HL-60 (cell line): ENCODE results near the gene FARS2.

ENCODE experiments used
- DNase-seq, 2 experiments: peaks; one replicate each; pipeline ENCODE4 v3.0.0-alpha.2; 2010 to 2020; ENCODE audit warnings: low read depth in 1 of 2, low spot score in 1 of 2
- H3K27ac ChIP-seq: fragments of 250-450 bp; sonication (Bioruptor Pico); replicated peaks from 2 replicates; pipeline ENCODE4 v1.5.1; 2020; ENCODE audit warnings: mild to moderate bottlenecking, moderate library complexity
- H3K27me3 ChIP-seq: fragments of 250-450 bp; sonication (Bioruptor Pico); 2 replicates; pipeline ENCODE4 v1.5.1; 2021; ENCODE audit warnings: mild to moderate bottlenecking, moderate library complexity; ENCODE audit not compliant: insufficient read depth, poor library complexity, severe bottlenecking
- H3K4me3 ChIP-seq: replicated peaks from 2 replicates; pipeline ENCODE4 v1.5.1; 2011; ENCODE audit warnings: mild to moderate bottlenecking, control low read depth, low read length; ENCODE audit not compliant: insufficient read depth
- GABPA ChIP-seq: IDR thresholded peaks from 2 replicates; pipeline ENCODE4 v1.6.1; 2012; ENCODE audit warnings: low read depth
- POLR2AphosphoS5 ChIP-seq: IDR thresholded peaks from 2 replicates; pipeline ENCODE4 v1.6.1; 2012; ENCODE audit warnings: low read depth
- SPI1 ChIP-seq: IDR thresholded peaks from 2 replicates; pipeline ENCODE4 v1.6.1; 2012; ENCODE audit warnings: low read depth, mild to moderate bottlenecking, borderline replicate concordance
- TF ChIP-seq, protein P1 (sequence below): IDR thresholded peaks from 2 replicates; pipeline ENCODE4 v1.6.1; 2012; ENCODE audit warnings: low read depth; ENCODE audit not compliant: insufficient replicate concordance
- TF ChIP-seq, protein P2 (sequence below): IDR thresholded peaks from one replicate; pipeline ENCODE4 v1.5.1; 2011; ENCODE audit warnings: low read length, control low read depth, inconsistent platforms; ENCODE audit not compliant: insufficient read depth

Gene FARS2

DNA sequence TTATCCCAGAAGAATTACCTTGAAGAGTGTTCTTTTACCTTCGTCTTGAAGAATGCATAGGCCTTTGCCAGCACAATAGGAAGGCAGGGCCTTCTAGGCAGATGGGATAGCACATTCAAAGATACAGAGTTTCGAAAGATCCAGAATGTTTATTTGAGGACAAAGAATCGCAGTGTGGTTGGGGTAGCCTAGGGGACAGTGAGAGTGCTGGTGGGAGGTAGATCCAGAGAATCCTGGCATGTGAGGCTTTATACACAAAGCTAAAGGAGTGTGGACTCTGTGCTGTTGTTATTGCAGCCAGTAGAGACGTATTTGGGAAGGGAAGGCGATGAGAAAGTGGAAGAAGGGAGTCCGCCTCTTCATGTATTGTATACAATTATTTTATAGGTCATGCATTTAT is 186.6 kb downstream of the FARS2 start:
- no peak for DNase-seq
- H3K27ac ChIP-seq: no peak overlapping the region
- TF ChIP-seq POLR2AphosphoS5: no peak
- TF ChIP-seq, protein P1, sequence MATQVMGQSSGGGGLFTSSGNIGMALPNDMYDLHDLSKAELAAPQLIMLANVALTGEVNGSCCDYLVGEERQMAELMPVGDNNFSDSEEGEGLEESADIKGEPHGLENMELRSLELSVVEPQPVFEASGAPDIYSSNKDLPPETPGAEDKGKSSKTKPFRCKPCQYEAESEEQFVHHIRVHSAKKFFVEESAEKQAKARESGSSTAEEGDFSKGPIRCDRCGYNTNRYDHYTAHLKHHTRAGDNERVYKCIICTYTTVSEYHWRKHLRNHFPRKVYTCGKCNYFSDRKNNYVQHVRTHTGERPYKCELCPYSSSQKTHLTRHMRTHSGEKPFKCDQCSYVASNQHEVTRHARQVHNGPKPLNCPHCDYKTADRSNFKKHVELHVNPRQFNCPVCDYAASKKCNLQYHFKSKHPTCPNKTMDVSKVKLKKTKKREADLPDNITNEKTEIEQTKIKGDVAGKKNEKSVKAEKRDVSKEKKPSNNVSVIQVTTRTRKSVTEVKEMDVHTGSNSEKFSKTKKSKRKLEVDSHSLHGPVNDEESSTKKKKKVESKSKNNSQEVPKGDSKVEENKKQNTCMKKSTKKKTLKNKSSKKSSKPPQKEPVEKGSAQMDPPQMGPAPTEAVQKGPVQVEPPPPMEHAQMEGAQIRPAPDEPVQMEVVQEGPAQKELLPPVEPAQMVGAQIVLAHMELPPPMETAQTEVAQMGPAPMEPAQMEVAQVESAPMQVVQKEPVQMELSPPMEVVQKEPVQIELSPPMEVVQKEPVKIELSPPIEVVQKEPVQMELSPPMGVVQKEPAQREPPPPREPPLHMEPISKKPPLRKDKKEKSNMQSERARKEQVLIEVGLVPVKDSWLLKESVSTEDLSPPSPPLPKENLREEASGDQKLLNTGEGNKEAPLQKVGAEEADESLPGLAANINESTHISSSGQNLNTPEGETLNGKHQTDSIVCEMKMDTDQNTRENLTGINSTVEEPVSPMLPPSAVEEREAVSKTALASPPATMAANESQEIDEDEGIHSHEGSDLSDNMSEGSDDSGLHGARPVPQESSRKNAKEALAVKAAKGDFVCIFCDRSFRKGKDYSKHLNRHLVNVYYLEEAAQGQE: no peak
- TF ChIP-seq, protein P2, sequence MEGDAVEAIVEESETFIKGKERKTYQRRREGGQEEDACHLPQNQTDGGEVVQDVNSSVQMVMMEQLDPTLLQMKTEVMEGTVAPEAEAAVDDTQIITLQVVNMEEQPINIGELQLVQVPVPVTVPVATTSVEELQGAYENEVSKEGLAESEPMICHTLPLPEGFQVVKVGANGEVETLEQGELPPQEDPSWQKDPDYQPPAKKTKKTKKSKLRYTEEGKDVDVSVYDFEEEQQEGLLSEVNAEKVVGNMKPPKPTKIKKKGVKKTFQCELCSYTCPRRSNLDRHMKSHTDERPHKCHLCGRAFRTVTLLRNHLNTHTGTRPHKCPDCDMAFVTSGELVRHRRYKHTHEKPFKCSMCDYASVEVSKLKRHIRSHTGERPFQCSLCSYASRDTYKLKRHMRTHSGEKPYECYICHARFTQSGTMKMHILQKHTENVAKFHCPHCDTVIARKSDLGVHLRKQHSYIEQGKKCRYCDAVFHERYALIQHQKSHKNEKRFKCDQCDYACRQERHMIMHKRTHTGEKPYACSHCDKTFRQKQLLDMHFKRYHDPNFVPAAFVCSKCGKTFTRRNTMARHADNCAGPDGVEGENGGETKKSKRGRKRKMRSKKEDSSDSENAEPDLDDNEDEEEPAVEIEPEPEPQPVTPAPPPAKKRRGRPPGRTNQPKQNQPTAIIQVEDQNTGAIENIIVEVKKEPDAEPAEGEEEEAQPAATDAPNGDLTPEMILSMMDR: no peak
- TF ChIP-seq SPI1: no peak
- TF ChIP-seq GABPA: no peak
- H3K4me3 ChIP-seq: no peak overlapping the region
- H3K27me3 ChIP-seq: no peaks in the 10 kb centered on the region

DNA sequence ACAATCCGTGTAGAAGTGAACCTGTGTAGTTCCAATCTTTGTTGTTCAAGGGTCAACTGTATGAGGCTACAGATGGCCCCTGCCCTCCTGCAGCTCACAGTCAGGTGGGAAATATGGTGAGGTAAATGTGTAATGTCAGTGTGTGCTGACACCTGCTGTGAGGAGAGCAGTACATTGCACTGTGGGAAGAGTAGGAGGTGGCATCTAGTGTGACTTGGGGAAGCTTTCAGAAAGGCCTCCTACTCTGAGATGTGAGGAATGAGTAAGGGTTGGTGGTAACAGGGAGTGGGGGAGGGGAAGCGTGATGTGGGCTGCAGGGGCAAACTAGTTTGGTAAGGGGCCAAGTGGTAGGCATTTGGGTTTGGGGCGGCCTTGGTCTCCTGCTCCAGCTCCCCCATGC is 188.8 kb downstream of the FARS2 start:
- no peak for DNase-seq
- H3K4me3 ChIP-seq: no peak overlapping the region
- TF ChIP-seq SPI1 (no peak), GABPA (no peak), POLR2AphosphoS5 (no peak)
- no peak overlapping the region for H3K27ac ChIP-seq
- H3K27me3 ChIP-seq: no peaks in the 10 kb centered on the region

DNA sequence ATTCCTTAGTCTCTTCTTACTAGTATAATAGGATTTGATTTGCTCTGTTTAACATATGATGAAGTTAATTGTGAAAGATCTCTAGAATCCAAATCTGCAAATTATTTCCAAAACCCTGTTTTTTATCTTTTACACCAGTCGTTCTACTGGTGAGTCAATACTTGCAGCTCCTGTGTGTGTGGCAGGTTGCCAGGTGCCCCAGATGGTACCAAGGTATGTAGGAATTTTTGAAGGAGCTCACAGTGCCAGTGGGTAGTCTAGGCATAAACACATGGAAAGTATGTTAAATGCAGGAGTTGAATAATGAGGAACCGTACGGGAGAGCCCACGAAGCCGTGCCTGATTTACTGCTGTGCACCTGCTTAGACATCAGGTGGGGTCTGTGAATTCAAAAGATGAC is 192.2 kb downstream of the FARS2 start:
- Histone ChIP-seq H3K27me3 (no peaks in the 10 kb centered on the region), H3K27ac (no peak overlapping the region), H3K4me3 (no peak overlapping the region)
- TF ChIP-seq POLR2AphosphoS5: no peak
- TF ChIP-seq SPI1: no peak
- TF ChIP-seq, protein P1: no peak
- TF ChIP-seq, protein P2: no peak
- TF ChIP-seq GABPA: no peak
- no peak for DNase-seq

- Histone ChIP-seq H3K27ac (no peak overlapping the region), H3K4me3 (no peak overlapping the region), H3K27me3 (no peaks in the 10 kb centered on the region)
- TF ChIP-seq, protein P1: no peak
- no peak for TF ChIP-seq GABPA
- TF ChIP-seq SPI1: no peak
- TF ChIP-seq, protein P2: no peak
- TF ChIP-seq POLR2AphosphoS5: no peak
- DNase-seq: no peak
These were observed 193.8 kb downstream of the FARS2 start for GRCh38 chr6:5455142-5455541.
